ENCODE results near the gene TUBA4B.
A peak's percentile ranks its signal among the peaks of the same experiment; 100 is the strongest.
"Not testable (repeated sequence)": the region's sequence is repeated elsewhere in the genome, so short reads cannot be mapped to it uniquely, and the experiment has no call there.

Gene TUBA4B

GRCh38 chr2:219293736-219294231, 40.7 kb downstream of the TUBA4B start:
- DNase-seq, result no peak

- peak; percentile 91 for DNase-seq
These were observed 41.6 kb downstream of the TUBA4B start for GRCh38 chr2:219294356-219295351.

- DNase-seq, result no peak
These were observed 43.1 kb downstream of the TUBA4B start for GRCh38 chr2:219296142-219296541.

- no peak for DNase-seq
These were observed 43.8 kb downstream of the TUBA4B start for GRCh38 chr2:219296631-219297391.

GRCh38 chr2:219297766-219298456, 44.9 kb downstream of the TUBA4B start:
- no peak for DNase-seq

- peak; percentile 74 for DNase-seq
These were observed 45.8 kb downstream of the TUBA4B start for GRCh38 chr2:219298759-219299371.

GRCh38 chr2:219299372-219299760, 46.3 kb downstream of the TUBA4B start:
- DNase-seq, result no peak

- DNase-seq, result no peak
These were observed 47.0 kb downstream of the TUBA4B start for GRCh38 chr2:219300022-219300421.

- DNase-seq, result no peak
These were observed 49.4 kb downstream of the TUBA4B start for GRCh38 chr2:219302412-219302968.

- no peak for DNase-seq
These were observed 51.2 kb downstream of the TUBA4B start for GRCh38 chr2:219304223-219304622.

GRCh38 chr2:219306047-219306446, 53.0 kb downstream of the TUBA4B start:
- no peak for DNase-seq

- peak; percentile 80 for DNase-seq
These were observed 55.4 kb downstream of the TUBA4B start for GRCh38 chr2:219308142-219309101.

- peak; percentile 86 for DNase-seq
These were observed 56.2 kb downstream of the TUBA4B start, which contains the start of gene PTPRN for GRCh38 chr2:219309278-219309677. PTPRN (minus strand) TSS chr2:219309401; CDS start chr2:219309332, 69 bp downstream.

- not testable (repeated sequence) for DNase-seq
These were observed 59.7 kb downstream of the TUBA4B start for GRCh38 chr2:219312683-219313263.

- no peak for DNase-seq
These were observed 61.9 kb downstream of the TUBA4B start for GRCh38 chr2:219314804-219315468.

Data from DMS53 (cell line).